Activated naive CD4-positive, alpha-beta T cell treated with anti-CD3 and anti-CD28 coated beads, Interleukin-2, amount 10 ng/mL, durations not matched to agents 7 days and 5 days (primary cell): Measurements from ENCODE around the gene ST6GALNAC5.
A peak's percentile ranks its signal among the peaks of the same experiment; 100 is the strongest.

Source experiments
- CTCF ChIA-PET: fragments of 350-600 bp; sonication (Branson Sonifier 250); formaldehyde crosslinking; loops from one replicate; lab custom pipeline; 2021; ENCODE audit warnings: antibody characterized with exemption; lab: Charles Lee
- DNase-seq: peaks from one replicate; pipeline ENCODE4 v3.0.0-alpha.2; 2020
- H3K27ac Mint-ChIP-seq: one replicate; pipeline ENCODE4 v1.8.0; 2021; ENCODE audit warnings: mild to moderate bottlenecking, moderate library complexity, mixed read lengths
- H3K27me3 Mint-ChIP-seq: one replicate; pipeline ENCODE4 v1.8.0; 2021; ENCODE audit warnings: mild to moderate bottlenecking, mixed read lengths
- H3K36me3 Mint-ChIP-seq: one replicate; pipeline ENCODE4 v1.8.0; 2021; ENCODE audit warnings: mixed read lengths
- H3K4me1 Mint-ChIP-seq: one replicate; pipeline ENCODE4 v1.8.0; 2021; ENCODE audit warnings: mixed read lengths
- H3K4me3 Mint-ChIP-seq: one replicate; pipeline ENCODE4 v1.8.0; 2021; ENCODE audit warnings: mild to moderate bottlenecking, moderate library complexity, mixed read lengths
- H3K9me3 Mint-ChIP-seq: one replicate; pipeline ENCODE4 v1.8.0; 2021; ENCODE audit warnings: mixed read lengths

ST6GALNAC5 gene

GRCh38 chr1:77044133-77044849 is 177.0 kb downstream of the ST6GALNAC5 start:
- Mint-ChIP-seq H3K36me3 (no peaks in the 10 kb centered on the region), H3K27me3 (no peaks in the 10 kb centered on the region), H3K4me1 (peaks cover 16% of the 10 kb centered on the region), H3K4me3 (no peak overlapping the region), H3K9me3 (no peaks in the 10 kb centered on the region), H3K27ac (no peak overlapping the region)
- CTCF ChIA-PET, result no interaction called here
- DNase-seq, result no peak

GRCh38 chr1:77047575-77047974 is 180.3 kb downstream of the ST6GALNAC5 start:
- peaks cover 16% of the 10 kb centered on the region for H3K4me1 Mint-ChIP-seq
- H3K36me3 Mint-ChIP-seq, result no peaks in the 10 kb centered on the region
- no peak overlapping the region for H3K4me3 Mint-ChIP-seq
- no peaks in the 10 kb centered on the region for H3K27me3 Mint-ChIP-seq
- CTCF ChIA-PET, result interaction anchor here (1.1 kb wide), 1 partner anchor 720 kb away, joined by 3 read pairs; no protein-coding TSS in a partner anchor
- H3K27ac Mint-ChIP-seq, result no peak overlapping the region
- no peaks in the 10 kb centered on the region for H3K9me3 Mint-ChIP-seq
- no peak for DNase-seq

GRCh38 chr1:77047978-77048614 is 180.8 kb downstream of the ST6GALNAC5 start:
- H3K9me3 Mint-ChIP-seq, result no peaks in the 10 kb centered on the region
- no peak overlapping the region for H3K27ac Mint-ChIP-seq
- no peaks in the 10 kb centered on the region for H3K27me3 Mint-ChIP-seq
- CTCF ChIA-PET, result interaction anchor here (0.7 to 1.1 kb wide), 2 partner anchors 137 to 720 kb away, joined by 3 read pairs; no protein-coding TSS in a partner anchor
- H3K36me3 Mint-ChIP-seq, result no peaks in the 10 kb centered on the region
- H3K4me1 Mint-ChIP-seq, result peaks cover 16% of the 10 kb centered on the region
- no peak overlapping the region for H3K4me3 Mint-ChIP-seq
- peak; percentile 27 for DNase-seq

GRCh38 chr1:77048615-77049005 is 181.3 kb downstream of the ST6GALNAC5 start:
- no peaks in the 10 kb centered on the region for H3K27me3 Mint-ChIP-seq
- no peak overlapping the region for H3K27ac Mint-ChIP-seq
- CTCF ChIA-PET, result interaction anchor here (0.7 kb wide), 1 partner anchor 138 kb away, joined by 3 read pairs; no protein-coding TSS in a partner anchor
- no peaks in the 10 kb centered on the region for H3K36me3 Mint-ChIP-seq
- peaks cover 16% of the 10 kb centered on the region for H3K4me1 Mint-ChIP-seq
- no peak for DNase-seq
- H3K4me3 Mint-ChIP-seq, result no peak overlapping the region
- H3K9me3 Mint-ChIP-seq, result no peaks in the 10 kb centered on the region

- Mint-ChIP-seq H3K4me3 (no peak overlapping the region), H3K9me3 (no peaks in the 10 kb centered on the region), H3K36me3 (no peaks in the 10 kb centered on the region), H3K4me1 (peaks cover 16% of the 10 kb centered on the region), H3K27me3 (no peaks in the 10 kb centered on the region), H3K27ac (no peak overlapping the region)
- CTCF ChIA-PET, result no interaction called here
- no peak for DNase-seq
These were observed 184.1 kb downstream of the ST6GALNAC5 start for GRCh38 chr1:77051425-77051824.

- peaks cover 7% of the 10 kb centered on the region for H3K27me3 Mint-ChIP-seq
- H3K4me3 Mint-ChIP-seq, result no peak overlapping the region
- H3K9me3 Mint-ChIP-seq, result no peaks in the 10 kb centered on the region
- DNase-seq, result no peak
- no peaks in the 10 kb centered on the region for H3K36me3 Mint-ChIP-seq
- H3K4me1 Mint-ChIP-seq, result no peaks in the 10 kb centered on the region
- CTCF ChIA-PET, result no interaction called here
- H3K27ac Mint-ChIP-seq, result no peak overlapping the region
These were observed 189.2 kb downstream of the ST6GALNAC5 start for GRCh38 chr1:77056525-77056924.

- Mint-ChIP-seq H3K4me1 (no peaks in the 10 kb centered on the region), H3K9me3 (no peaks in the 10 kb centered on the region), H3K4me3 (no peak overlapping the region), H3K36me3 (no peaks in the 10 kb centered on the region), H3K27me3 (peaks cover 7% of the 10 kb centered on the region), H3K27ac (no peak overlapping the region)
- CTCF ChIA-PET, result interaction anchor here (0.6 kb wide), 1 partner anchor 40 kb away, joined by 3 read pairs; no protein-coding TSS in a partner anchor
- DNase-seq, result no peak
These were observed 190.8 kb downstream of the ST6GALNAC5 start for GRCh38 chr1:77057994-77058585.

GRCh38 chr1:77060000-77060399 is 192.7 kb downstream of the ST6GALNAC5 start:
- H3K27me3 Mint-ChIP-seq, result peaks cover 7% of the 10 kb centered on the region
- H3K9me3 Mint-ChIP-seq, result no peaks in the 10 kb centered on the region
- H3K36me3 Mint-ChIP-seq, result no peaks in the 10 kb centered on the region
- DNase-seq, result no peak
- CTCF ChIA-PET, result interaction anchor here (1.2 kb wide), 1 partner anchor 13 kb away, joined by 4 read pairs; no protein-coding TSS in a partner anchor
- no peak overlapping the region for H3K27ac Mint-ChIP-seq
- no peaks in the 10 kb centered on the region for H3K4me1 Mint-ChIP-seq
- no peak overlapping the region for H3K4me3 Mint-ChIP-seq

GRCh38 chr1:77061162-77061561 is 193.9 kb downstream of the ST6GALNAC5 start:
- H3K9me3 Mint-ChIP-seq, result no peaks in the 10 kb centered on the region
- no peak for DNase-seq
- no peaks in the 10 kb centered on the region for H3K4me1 Mint-ChIP-seq
- no peaks in the 10 kb centered on the region for H3K36me3 Mint-ChIP-seq
- no peak overlapping the region for H3K4me3 Mint-ChIP-seq
- no peak overlapping the region for H3K27ac Mint-ChIP-seq
- CTCF ChIA-PET, result interaction anchor here (1.2 kb wide), 1 partner anchor 14 kb away, joined by 4 read pairs; no protein-coding TSS in a partner anchor
- H3K27me3 Mint-ChIP-seq, result peaks cover 7% of the 10 kb centered on the region

- no peak overlapping the region for H3K4me3 Mint-ChIP-seq
- H3K27ac Mint-ChIP-seq, result no peak overlapping the region
- H3K36me3 Mint-ChIP-seq, result no peaks in the 10 kb centered on the region
- CTCF ChIA-PET, result no interaction called here
- H3K27me3 Mint-ChIP-seq, result peaks cover 7% of the 10 kb centered on the region
- no peaks in the 10 kb centered on the region for H3K9me3 Mint-ChIP-seq
- no peak for DNase-seq
- H3K4me1 Mint-ChIP-seq, result no peaks in the 10 kb centered on the region
These were observed 195.8 kb downstream of the ST6GALNAC5 start for GRCh38 chr1:77063118-77063517.

GRCh38 chr1:77064246-77064645 is 197.0 kb downstream of the ST6GALNAC5 start:
- H3K4me1 Mint-ChIP-seq, result no peaks in the 10 kb centered on the region
- no peaks in the 10 kb centered on the region for H3K9me3 Mint-ChIP-seq
- no peak overlapping the region for H3K27ac Mint-ChIP-seq
- CTCF ChIA-PET, result no interaction called here
- H3K36me3 Mint-ChIP-seq, result no peaks in the 10 kb centered on the region
- peaks cover 7% of the 10 kb centered on the region for H3K27me3 Mint-ChIP-seq
- no peak overlapping the region for H3K4me3 Mint-ChIP-seq
- no peak for DNase-seq

- H3K9me3 Mint-ChIP-seq, result no peaks in the 10 kb centered on the region
- CTCF ChIA-PET, result no interaction called here
- H3K36me3 Mint-ChIP-seq, result no peaks in the 10 kb centered on the region
- no peak overlapping the region for H3K4me3 Mint-ChIP-seq
- no peak for DNase-seq
- H3K27ac Mint-ChIP-seq, result no peak overlapping the region
- H3K4me1 Mint-ChIP-seq, result no peaks in the 10 kb centered on the region
- H3K27me3 Mint-ChIP-seq, result no peaks in the 10 kb centered on the region
These were observed 198.5 kb downstream of the ST6GALNAC5 start for GRCh38 chr1:77065693-77066342.

GRCh38 chr1:77068013-77068412 is 200.7 kb downstream of the ST6GALNAC5 start:
- no peaks in the 10 kb centered on the region for H3K36me3 Mint-ChIP-seq
- H3K27ac Mint-ChIP-seq, result no peak overlapping the region
- DNase-seq, result no peak
- H3K27me3 Mint-ChIP-seq, result no peaks in the 10 kb centered on the region
- CTCF ChIA-PET, result no interaction called here
- H3K9me3 Mint-ChIP-seq, result no peaks in the 10 kb centered on the region
- no peaks in the 10 kb centered on the region for H3K4me1 Mint-ChIP-seq
- H3K4me3 Mint-ChIP-seq, result no peak overlapping the region

- CTCF ChIA-PET, result no interaction called here
- Mint-ChIP-seq H3K4me1 (no peaks in the 10 kb centered on the region), H3K36me3 (no peaks in the 10 kb centered on the region), H3K27me3 (peaks cover 4% of the 10 kb centered on the region), H3K27ac (no peak overlapping the region), H3K9me3 (no peaks in the 10 kb centered on the region), H3K4me3 (no peak overlapping the region)
- DNase-seq, result no peak
These were observed 209.5 kb downstream of the ST6GALNAC5 start for GRCh38 chr1:77076759-77077158.
